Endodermal cell (in vitro differentiated cells): ENCODE results near the gene PRAMEF4. TPM values are rescaled to one million over a fixed set of nuclear protein-coding genes. Genes with fewer than 3 reads are reported as not detected.
"Not testable (repeated sequence)": the region's sequence is repeated elsewhere in the genome, so short reads cannot be mapped to it uniquely, and the experiment has no call there.

Experiments
- DNase-seq: peaks from one replicate; pipeline ENCODE4 v3.0.0-alpha.2; 2017
- H3K27ac ChIP-seq: 2 replicates; pipeline ENCODE4 v1.5.1; 2013; ENCODE audit warnings: mild to moderate bottlenecking, low read depth, low read length, moderate library complexity
- H3K27me3 ChIP-seq: 2 replicates; pipeline ENCODE4 v1.6.1; 2013; ENCODE audit warnings: mild to moderate bottlenecking, low read length, moderate library complexity; ENCODE audit not compliant: insufficient read depth, control insufficient read depth, poor library complexity, severe bottlenecking
- H3K36me3 ChIP-seq: 2 replicates; pipeline ENCODE4 v1.7.0; 2013; ENCODE audit warnings: mild to moderate bottlenecking, low read length, moderate library complexity; ENCODE audit not compliant: control insufficient read depth, insufficient read depth
- H3K4me1 ChIP-seq: one replicate; pipeline ENCODE4 v1.7.0; 2013; ENCODE audit warnings: low read length; ENCODE audit not compliant: control insufficient read depth, insufficient read depth
- H3K4me3 ChIP-seq: 2 replicates; pipeline ENCODE4 v1.5.1; 2013; ENCODE audit warnings: mild to moderate bottlenecking, low read length, moderate library complexity
- H3K9ac ChIP-seq: 2 replicates; pipeline ENCODE4 v1.6.1; 2013; ENCODE audit warnings: mild to moderate bottlenecking, low read length, moderate library complexity; ENCODE audit not compliant: poor library complexity, severe bottlenecking; ENCODE audit errors: extremely low read depth
- H3K9me3 ChIP-seq: 2 replicates; pipeline ENCODE4 v1.6.1; 2013; ENCODE audit warnings: mild to moderate bottlenecking, low read length, moderate library complexity; ENCODE audit not compliant: control insufficient read depth
- H3K27ac Mint-ChIP-seq: 2 replicates; pipeline ENCODE4 v1.8.0; 2020; ENCODE audit warnings: mixed read lengths
- H3K27me3 Mint-ChIP-seq: 2 replicates; pipeline ENCODE4 v1.8.0; 2021; ENCODE audit warnings: mild to moderate bottlenecking, mixed read lengths; ENCODE audit not compliant: insufficient read depth
- H3K36me3 Mint-ChIP-seq: 2 replicates; pipeline ENCODE4 v1.8.0; 2020; ENCODE audit warnings: low read depth, mixed read lengths
- H3K4me1 Mint-ChIP-seq: 2 replicates; pipeline ENCODE4 v1.8.0; 2020; ENCODE audit warnings: mixed read lengths
- H3K4me3 Mint-ChIP-seq: 2 replicates; pipeline ENCODE4 v1.8.0; 2020; ENCODE audit warnings: mild to moderate bottlenecking, moderate library complexity, mixed read lengths
- H3K9me3 Mint-ChIP-seq: 2 replicates; pipeline ENCODE4 v1.8.0; 2020; ENCODE audit warnings: mild to moderate bottlenecking, mixed read lengths
- WGBS, 2 experiments: methylation state at CpG; one replicate each; pipeline versions ENCODE4 v1.1.5 to v1.1.7; 2013; ENCODE audit warnings: missing lambda C conversion rate in 2 of 2, mixed read lengths in 1 of 2; ENCODE audit not compliant: insufficient coverage in 1 of 2, insufficient read length in 1 of 2; 5-methylcytosine and 5-hydroxymethylcytosine counted together
- total RNA-seq, 2 donors: library from RNA; stranded (reverse); fragmentation: NEBNext Ultra II Directional in 1 of 2; extraction: Animal tissue kit (Norgen Biotek cat#: 25700) in 1 of 2; gene quantifications; 2 replicates in 1 of 2; 3 replicates in 1 of 2; pipeline ENCODE4 v1.2.1, GENCODE V29; 2021

Gene PRAMEF4
- total RNA-seq, 2 donors from 2014 or later, result not detected

- not testable (repeated sequence) for H3K4me1 ChIP-seq, H3K36me3 Mint-ChIP-seq, H3K9ac ChIP-seq, H3K36me3 ChIP-seq, H3K27me3 ChIP-seq, H3K27me3 Mint-ChIP-seq, H3K27ac ChIP-seq, H3K4me3 Mint-ChIP-seq, H3K27ac Mint-ChIP-seq, DNase-seq, H3K4me3 ChIP-seq, H3K9me3 ChIP-seq, H3K4me1 Mint-ChIP-seq
- 21% methylated on average over 2 of the region's 3 CpGs; no CpG with 5 or more reads in 1 of the 2 experiments for WGBS, 2 experiments
- peaks cover 62% of the 10 kb centered on the region for H3K9me3 Mint-ChIP-seq
These were observed 54.7 kb downstream of the PRAMEF4 start, which contains the start of gene PRAMEF11 for GRCh38 chr1:12831310-12831709. Gene PRAMEF11 (minus strand): TSS chr1:12831410. CDS start chr1:12828789, 2,621 bp downstream.

Other genes with a start within 250 kb of the PRAMEF4 start
- not detected for gene AADACL4, start 242.1 kb downstream of the PRAMEF4 start, total RNA-seq
- gene AADACL3, start 170.1 kb downstream of the PRAMEF4 start, total RNA-seq, result under 1 TPM in 1 of 2 donors, not detected in 1; 0.24 TPM
- not detected for gene CFAP107, start 140.0 kb downstream of the PRAMEF4 start, total RNA-seq
- not detected for gene PRAMEF12, start 112.5 kb downstream of the PRAMEF4 start, total RNA-seq
- gene PRAMEF1, start 94.8 kb downstream of the PRAMEF4 start, total RNA-seq, result not detected
- not detected for gene PRAMEF11, start 54.8 kb downstream of the PRAMEF4 start, total RNA-seq
- gene HNRNPCL1, start 37.5 kb downstream of the PRAMEF4 start, total RNA-seq, result not detected
- gene PRAMEF2, start 29.1 kb downstream of the PRAMEF4 start, total RNA-seq, result not detected
- not detected for gene PRAMEF10, start 12.1 kb upstream of the PRAMEF4 start, total RNA-seq
- not detected for gene PRAMEF7, start 30.4 kb upstream of the PRAMEF4 start, total RNA-seq
- gene PRAMEF6, start 61.4 kb upstream of the PRAMEF4 start, total RNA-seq, result not detected
- not detected for gene PRAMEF27, start 170.4 kb upstream of the PRAMEF4 start, total RNA-seq
- not detected for gene HNRNPCL3, start 174.6 kb upstream of the PRAMEF4 start, total RNA-seq
- not detected for gene PRAMEF25, start 184.6 kb upstream of the PRAMEF4 start, total RNA-seq
- gene HNRNPCL2, start 230.7 kb upstream of the PRAMEF4 start, total RNA-seq, result not detected